ENCODE measurements around the gene TSN.

- TF ChIP-seq, protein P1, sequence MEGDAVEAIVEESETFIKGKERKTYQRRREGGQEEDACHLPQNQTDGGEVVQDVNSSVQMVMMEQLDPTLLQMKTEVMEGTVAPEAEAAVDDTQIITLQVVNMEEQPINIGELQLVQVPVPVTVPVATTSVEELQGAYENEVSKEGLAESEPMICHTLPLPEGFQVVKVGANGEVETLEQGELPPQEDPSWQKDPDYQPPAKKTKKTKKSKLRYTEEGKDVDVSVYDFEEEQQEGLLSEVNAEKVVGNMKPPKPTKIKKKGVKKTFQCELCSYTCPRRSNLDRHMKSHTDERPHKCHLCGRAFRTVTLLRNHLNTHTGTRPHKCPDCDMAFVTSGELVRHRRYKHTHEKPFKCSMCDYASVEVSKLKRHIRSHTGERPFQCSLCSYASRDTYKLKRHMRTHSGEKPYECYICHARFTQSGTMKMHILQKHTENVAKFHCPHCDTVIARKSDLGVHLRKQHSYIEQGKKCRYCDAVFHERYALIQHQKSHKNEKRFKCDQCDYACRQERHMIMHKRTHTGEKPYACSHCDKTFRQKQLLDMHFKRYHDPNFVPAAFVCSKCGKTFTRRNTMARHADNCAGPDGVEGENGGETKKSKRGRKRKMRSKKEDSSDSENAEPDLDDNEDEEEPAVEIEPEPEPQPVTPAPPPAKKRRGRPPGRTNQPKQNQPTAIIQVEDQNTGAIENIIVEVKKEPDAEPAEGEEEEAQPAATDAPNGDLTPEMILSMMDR (conservative IDR thresholded peaks at IDR 0.05) = no peak
- TF ChIP-seq ZFX (IDR thresholded peaks at IDR 0.05) = no peak
Measured at GRCh38 chr2:121783180-121783579, 27.7 kb downstream of the TSN start.
